ENCODE data around the gene SLC45A1.
A peak's percentile ranks its signal among the peaks of the same experiment; 100 is the strongest.

- TF ChIP-seq POLR2A (IDR thresholded peaks at IDR 0.05), result no peak
- peak in 4 of 12 donors; percentile 10 to 29 (median 16) for TF ChIP-seq CTCF (IDR thresholded peaks at IDR 0.05)
Observed at GRCh38 chr1:8342325-8342724, 24.4 kb downstream of the SLC45A1 start.

Measured in heart left ventricle (tissue), 13 donors.